ENCODE data around the gene ZDHHC20.
A peak's percentile ranks its signal among the peaks of the same experiment; 100 is the strongest.

ZDHHC20 gene

DNA sequence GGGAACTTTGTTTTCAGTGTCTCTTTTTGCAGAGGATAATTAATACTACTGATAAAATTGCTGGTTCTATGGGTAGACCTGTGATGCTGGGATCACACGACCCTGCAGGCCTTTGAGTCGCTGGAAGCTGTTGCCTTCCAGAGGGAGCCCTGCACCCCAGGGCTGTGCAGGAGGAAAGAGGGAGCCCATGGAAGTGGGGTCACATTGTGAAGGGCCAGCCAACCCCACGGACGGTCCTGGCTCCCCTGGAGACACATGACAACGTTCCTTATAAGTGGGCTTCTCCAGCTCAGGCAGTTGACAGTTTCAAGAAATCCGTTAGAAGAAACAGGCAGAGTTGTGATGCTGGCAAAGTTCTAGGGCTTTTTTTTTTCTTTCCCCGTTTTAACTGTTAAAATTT lies 98.0 kb downstream of the ZDHHC20 start:
- DNase-seq (ENCODE audit: low read depth) = no peak

DNA sequence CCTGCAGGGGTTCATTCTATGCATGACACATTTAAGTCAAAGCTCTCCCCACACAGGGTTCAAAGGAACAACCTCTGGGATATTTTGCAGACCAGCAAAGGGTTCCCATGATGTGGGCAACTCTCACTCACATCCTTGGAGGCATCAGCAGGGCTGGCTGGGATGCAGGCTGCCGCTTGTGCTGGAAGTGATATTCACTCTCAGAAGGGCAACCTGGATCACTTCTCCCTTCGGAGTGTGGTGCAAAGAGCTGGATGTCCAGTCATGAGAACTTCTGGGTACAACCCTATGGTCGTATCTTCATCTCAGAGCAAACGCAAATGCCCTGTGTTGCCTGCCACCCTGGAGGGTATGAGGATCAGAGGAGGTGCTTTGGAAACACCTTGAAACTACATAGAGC lies 98.6 kb downstream of the ZDHHC20 start:
- no peak for DNase-seq (ENCODE audit: low read depth)

DNA sequence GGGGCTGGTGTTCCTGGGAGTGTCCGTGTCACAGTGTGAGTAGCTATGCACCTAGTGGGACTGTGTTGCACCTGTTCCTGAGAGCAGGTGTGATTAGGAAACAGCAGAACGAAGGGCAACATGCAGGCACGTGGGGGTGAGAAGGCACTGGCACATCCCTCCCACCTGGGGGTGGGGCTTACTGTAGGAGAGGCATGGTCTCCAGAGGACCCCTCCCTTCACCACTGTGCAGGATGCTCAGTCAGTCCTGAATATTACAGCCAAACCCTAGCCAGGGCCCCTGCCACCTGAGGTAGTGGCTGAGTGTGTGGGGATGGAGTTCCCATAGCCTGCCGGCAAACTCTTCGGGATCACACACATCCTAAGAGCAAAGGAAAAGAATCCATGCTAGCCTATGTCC lies 99.2 kb downstream of the ZDHHC20 start:
- DNase-seq (ENCODE audit: low read depth) = no peak

- no peak for DNase-seq (ENCODE audit: low read depth)
Observed at GRCh38 chr13:21355304-21355703, 103.8 kb downstream of the ZDHHC20 start.

DNA sequence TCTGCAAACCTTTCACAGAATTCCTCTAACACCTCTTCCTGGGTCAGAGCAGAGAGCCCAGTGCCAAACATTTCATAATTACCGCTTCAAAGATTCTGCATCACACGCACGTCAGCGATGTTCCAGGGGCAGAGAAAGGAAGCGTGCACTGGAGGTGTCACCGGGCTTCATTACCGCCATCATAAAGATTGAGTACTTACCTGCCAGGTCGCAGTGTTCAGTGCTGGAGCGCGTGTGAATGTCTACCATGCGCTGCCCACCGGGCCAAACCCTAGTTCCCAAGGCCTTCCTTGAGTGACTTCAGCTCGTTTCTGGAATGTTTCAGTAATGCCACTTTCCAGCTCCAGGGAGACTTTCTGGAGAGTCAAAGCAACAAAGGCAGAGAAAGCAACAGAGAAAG lies 104.4 kb downstream of the ZDHHC20 start:
- no peak for DNase-seq (ENCODE audit: low read depth)

DNA sequence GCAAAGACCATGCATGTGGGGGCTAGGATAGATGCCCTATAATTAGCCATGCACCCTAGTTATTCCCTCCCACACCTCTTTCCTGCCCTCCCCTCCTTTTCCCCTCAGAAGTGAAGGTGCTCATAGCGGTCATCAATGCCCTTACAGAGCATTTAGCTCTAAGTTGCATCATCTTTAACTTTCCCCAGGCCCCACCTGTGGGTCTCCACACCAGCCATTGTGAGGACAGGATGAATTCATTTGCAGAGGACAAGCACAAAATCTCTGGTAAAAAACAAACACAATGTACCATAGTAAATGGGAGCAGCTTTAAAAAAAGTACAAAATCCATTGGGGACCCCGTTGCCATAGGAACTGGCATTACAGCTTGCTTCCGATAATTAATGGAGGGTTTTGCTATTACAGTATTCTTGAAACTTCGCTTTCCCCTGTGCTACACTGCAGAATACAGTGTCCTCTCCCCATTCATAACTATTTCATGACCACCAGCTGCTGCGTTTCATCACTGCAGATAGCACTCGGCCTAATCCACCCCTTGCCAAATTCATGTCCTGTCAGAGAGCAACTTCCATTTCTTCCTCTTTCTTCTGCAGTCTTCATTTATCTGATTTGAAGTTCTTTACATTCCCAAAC lies 110.5 kb downstream of the ZDHHC20 start:
- DNase-seq (ENCODE audit: low read depth) = no peak

- no peak for DNase-seq (ENCODE audit: low read depth)
Observed at GRCh38 chr13:21347753-21348318, 111.3 kb downstream of the ZDHHC20 start.

DNA sequence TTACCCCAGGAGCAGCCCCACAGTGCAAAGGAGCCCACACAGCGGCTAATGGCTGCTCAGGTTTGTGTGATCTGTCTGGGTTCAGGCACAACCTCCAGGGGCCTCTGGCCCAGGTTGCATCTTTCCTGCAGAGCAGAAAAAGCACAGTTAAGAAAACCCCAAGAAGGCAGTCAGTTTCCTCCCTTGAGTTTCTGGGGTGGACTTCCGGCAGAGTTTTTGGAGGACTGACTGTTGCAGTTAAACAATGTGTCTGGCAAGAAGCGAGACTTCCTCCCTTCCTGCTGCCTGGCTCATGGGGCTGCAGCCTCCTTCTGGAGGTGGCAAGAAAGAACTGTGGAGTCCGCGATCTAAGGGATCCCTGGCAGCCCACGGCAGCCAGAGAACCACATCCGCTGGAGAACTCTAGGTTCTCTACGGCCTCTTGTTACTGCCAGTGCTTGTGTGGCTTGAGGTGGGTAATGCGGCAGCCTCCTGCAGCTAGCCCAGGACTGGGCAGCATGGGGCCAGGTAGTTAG lies 114.4 kb downstream of the ZDHHC20 start:
- DNase-seq (ENCODE audit: low read depth) = peak; percentile 10

DNA sequence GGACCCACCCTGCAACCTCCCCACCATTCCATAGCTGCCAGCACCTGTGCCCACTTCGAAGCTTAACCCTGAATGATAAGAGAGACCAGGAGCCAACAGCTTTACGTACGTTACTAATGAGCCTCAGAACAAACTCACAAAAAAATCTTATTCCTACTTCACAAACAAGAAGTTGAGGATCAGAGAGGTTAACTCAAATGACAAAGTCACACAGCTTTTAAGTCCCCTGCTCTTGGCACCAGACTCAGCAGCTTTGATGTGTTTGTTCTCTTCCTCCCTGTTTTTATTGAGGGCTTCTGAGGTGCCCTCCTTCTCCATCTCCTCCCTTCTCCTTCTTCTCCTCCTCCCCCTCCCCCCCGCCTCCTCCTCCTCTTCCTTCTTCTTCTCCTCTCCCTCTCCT lies 115.4 kb downstream of the ZDHHC20 start:
- no peak for DNase-seq (ENCODE audit: low read depth)

DNA sequence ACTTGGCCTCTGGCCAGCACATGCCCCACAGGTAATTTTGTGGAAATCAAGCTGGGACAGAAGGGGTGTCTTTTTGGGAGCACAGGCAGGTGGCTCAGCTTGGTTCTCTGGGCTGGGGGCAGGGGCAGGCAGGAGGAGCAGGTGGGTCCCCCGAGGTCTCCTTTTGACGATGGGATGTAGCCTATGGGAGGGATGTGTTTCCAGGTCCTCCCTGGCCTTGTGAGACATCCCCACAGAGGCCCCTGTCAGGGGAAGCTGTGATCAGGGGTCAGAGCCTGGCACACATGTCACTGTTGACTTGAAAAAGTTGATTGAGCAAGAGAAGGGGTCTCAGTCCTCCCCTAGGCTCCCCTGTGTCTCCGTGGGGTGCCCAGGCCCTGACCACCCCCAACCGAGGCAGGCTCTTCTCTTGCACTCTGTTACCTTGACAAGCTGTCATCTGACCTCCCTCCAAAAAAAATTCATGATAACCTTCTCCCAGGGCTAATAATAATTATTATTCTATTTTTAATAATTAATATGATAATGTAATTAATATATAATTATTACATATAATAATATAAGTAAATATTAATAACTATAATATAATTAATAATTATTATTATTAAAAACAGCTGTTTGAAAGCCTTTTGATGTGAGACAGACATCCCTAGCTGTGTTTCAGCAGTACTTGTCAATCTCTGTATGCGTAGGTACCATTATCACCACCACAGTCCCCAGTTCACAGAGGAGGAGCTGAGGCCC lies 116.2 kb downstream of the ZDHHC20 start:
- DNase-seq (ENCODE audit: low read depth) = no peak

- no peak for DNase-seq (ENCODE audit: low read depth)
Observed at GRCh38 chr13:21341637-21342422, 117.3 kb downstream of the ZDHHC20 start.

DNA sequence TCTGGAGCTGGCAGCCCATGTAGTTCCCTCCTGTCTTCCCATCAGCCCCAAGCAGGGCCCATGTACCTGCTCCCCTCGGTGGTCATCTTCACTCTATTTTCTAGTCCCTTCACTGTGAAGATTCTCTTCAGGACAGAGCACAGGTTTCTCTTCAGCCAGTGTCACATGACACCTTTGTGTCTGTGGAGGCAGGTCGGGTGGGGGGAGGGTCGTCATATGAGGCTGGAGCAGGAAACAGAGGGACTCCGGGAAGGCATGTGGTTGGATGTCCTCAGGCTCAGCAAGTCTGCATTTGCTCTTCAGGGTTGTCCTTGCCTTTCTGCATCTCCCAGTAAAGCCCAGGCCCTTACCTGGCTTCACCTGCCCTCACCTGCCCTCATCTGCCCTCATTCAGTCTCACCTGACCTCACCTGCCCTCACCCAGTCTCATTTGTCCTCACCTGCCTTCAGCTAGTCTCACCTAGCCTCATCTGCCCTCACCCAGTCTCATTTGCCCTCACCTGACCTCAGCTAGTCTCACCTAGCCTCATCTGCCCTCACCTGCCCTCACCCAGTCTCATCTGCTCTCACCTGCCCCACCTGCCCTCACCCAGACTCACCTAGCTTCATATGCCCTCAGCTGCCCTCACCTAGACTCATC lies 120.3 kb downstream of the ZDHHC20 start:
- DNase-seq (ENCODE audit: low read depth) = no peak

GRCh38 chr13:21338156-21338555 lies 120.9 kb downstream of the ZDHHC20 start:
- no peak for DNase-seq (ENCODE audit: low read depth)

GRCh38 chr13:21336609-21337349 lies 122.3 kb downstream of the ZDHHC20 start:
- DNase-seq (ENCODE audit: low read depth) = no peak

DNA sequence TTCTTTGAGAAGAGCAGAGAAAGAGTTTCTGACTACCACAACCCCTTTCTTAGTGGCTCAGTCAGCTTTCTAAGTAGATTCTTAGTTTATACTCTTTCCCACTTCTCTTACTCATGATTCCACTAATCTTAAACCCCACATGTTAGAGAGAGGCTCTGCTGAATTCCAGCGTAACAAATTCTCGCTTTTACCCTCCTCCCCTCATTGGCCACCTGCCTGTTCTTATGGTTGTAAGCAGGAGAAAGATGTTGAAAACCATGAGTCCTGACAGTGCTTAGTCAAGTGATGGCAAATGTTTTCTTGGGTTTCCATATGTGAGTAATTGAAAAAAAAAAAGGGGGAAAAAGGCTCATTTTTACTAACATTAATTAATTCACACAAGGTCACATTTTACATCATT lies 125.9 kb downstream of the ZDHHC20 start:
- no peak for DNase-seq (ENCODE audit: low read depth)

DNA sequence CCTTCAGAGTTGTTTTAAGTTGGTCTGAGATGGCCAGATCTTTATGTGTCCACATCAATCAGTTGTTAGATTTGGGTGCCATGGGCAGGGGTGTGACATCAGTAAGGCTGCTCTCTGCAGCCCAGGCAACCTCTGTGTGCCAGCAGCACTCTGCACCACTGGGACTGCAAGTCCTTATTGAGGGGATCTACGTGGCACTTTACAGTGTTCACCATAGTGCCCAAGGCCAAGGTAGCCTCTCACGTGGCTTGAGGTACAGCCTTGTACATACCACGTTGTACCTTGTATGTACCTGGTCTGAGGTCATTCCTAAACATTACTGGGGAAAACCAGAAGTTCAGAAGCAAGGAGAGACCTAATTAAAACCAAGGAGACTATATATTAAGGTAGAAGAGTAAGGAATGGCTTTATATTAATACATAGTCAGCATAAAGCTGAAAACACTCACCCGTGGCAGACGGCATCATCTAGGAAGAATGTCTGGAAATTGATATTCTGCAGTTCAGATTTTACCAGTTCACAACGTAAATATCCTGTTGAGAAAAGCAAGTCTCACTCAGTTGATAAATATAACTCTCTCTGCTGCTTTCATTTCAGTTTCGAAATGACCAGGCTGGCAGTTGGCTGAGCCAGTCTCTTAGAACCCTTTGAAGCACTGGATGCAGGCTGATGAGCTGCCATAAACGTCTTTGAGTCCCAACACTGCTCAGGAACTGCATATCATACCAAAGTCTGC lies 128.8 kb downstream of the ZDHHC20 start:
- no peak for DNase-seq (ENCODE audit: low read depth)

GRCh38 chr13:21328836-21329477 lies 130.1 kb downstream of the ZDHHC20 start:
- no peak for DNase-seq (ENCODE audit: low read depth)

DNA sequence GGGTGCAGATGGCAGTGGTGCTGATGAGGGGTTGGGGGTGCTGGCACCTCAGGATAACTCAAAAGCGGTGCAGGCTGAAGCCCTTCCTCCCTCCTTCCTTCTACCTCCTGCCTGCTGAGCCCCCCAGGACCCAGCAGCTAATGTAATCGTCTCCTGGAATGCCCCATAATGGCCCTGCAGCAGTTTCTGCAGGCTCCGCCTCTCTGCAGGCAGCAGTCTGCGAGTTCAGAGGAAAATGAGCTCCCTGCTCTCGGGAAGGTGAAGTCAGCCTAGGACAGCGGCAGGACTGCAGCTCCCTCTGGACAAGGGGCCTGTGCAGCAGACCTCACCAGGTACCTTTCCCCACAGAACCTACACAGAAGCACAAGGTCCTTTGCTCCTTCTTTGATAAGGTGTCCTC lies 130.9 kb downstream of the ZDHHC20 start:
- no peak for DNase-seq (ENCODE audit: low read depth)

DNA sequence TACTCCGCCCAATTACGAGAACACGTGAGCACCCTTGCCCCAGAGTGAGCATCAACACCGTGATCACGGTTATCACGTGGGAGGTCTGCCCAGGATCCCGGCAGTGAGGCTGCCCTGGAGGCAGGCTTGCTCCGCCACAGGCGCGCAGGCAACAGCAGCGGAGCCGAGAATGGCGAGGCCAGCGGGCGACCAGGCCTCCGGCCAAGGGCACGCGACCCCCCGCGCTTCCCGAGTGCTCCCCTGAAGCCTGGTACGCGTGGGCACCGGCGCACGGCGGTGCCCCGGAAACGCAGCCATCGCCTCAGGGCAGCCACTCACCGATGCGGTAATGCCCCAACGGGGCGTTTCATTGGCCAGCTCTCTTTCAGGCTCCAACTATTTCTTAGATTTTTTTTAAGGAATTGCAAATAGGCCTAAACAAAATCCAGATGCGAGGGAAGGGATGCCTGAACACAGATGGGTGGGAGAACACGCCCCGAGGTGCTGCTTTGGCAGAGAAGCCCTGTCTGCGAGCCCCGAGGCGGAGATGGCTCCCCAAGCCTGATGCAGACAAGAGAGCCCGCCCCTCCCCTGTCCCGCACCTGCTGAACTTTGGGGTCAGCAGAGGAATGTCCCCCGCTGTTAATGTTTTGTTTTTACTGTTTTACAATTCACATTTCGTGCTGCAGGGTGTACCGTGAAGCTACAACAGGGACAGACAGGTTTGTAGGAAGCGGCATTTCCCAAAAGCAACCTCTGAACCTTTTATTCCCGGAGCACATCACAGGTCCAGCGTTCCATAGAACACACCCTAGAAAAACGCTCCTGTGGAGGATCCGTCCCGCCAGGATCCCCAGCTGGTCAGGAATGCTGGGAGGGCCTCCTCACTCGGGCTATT lies 132.7 kb downstream of the ZDHHC20 start:
- DNase-seq (ENCODE audit: low read depth) = peak; percentile 9
